GM21528 (cell line): ENCODE measurements around the gene VPS37D.
"Not testable (repeated sequence)": the region's sequence is repeated elsewhere in the genome, so short reads cannot be mapped to it uniquely, and the experiment has no call there.

Experiments
- ATAC-seq: cut with Tn5 transposase; IDR thresholded peaks from one replicate; pipeline ENCODE4 v1.9.1; 2021; ENCODE audit warnings: mild to moderate bottlenecking, moderate library complexity; ENCODE audit not compliant: unreplicated experiment, low FRiP score

The VPS37D gene

DNA sequence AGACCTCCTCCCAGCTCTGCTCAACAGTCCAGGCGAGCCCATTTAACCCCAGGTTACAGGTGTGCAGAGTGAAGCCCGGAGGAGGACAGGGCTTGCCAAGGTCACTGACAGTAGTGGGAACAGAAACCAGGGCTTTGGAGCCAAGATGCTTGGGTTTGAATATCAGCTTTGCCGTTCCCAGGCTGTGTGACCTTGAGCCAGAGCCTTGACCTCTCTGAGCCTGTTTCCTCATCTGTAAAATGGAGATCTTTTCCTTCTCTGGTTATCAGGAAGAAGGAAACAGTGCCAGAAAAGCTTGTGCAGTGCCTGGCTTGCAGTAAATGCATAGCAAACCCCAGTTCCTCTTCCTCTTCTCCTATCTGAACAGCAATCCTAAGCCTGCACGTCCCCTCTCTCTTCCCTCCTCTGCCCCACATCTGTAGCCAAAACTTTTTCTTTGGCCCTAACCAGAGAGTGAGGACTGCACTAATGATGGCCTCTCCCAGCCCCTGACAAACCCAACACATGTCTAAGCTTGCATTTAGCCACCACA lies 21.9 kb upstream of the VPS37D start:
- ATAC-seq: no peak

DNA sequence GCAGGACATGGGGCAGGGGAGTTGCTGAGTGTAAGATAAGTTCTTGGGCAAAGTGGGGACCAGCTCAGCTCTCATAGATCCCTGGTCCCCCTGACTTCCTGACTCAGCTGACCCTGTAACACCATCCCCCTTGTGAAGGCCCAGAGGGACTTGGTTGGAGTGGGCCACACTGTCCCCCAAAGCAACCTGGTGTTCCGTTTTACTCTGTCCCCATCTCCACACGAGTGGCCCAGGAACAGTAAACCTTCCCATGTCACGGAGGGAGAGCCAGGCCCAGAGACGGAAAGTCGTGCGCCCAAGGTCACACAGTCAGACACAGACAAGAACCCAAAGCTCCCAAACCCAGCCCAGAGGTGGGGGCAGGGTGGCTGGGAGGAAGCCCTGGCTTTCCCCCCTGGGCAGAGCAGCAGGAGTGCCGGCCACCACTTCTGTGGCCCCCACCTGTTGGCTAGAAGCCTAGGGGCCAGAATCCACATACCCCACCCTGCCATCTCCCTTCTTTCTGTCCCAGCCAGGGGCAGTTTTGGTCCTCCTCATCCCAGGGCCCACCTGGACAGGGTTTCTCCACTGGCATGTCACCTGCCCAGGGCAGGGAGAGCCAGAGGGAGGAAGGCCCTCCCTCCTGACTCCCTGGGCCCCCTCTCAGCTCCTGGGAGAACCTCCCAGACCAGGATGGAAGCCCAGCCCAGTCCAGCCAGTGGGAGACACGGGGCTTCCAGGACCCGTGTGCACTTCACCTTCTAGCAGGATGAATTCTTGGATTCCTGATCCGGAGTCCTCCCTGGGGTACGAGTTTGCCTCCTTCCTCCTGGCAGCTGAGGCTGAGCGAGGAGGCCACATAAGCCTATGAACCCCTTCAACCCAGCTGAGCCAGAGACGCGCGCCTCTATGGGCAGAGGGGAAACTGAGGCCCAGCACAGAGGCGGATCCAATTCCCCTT lies 20.6 kb upstream of the VPS37D start:
- no peak for ATAC-seq

DNA sequence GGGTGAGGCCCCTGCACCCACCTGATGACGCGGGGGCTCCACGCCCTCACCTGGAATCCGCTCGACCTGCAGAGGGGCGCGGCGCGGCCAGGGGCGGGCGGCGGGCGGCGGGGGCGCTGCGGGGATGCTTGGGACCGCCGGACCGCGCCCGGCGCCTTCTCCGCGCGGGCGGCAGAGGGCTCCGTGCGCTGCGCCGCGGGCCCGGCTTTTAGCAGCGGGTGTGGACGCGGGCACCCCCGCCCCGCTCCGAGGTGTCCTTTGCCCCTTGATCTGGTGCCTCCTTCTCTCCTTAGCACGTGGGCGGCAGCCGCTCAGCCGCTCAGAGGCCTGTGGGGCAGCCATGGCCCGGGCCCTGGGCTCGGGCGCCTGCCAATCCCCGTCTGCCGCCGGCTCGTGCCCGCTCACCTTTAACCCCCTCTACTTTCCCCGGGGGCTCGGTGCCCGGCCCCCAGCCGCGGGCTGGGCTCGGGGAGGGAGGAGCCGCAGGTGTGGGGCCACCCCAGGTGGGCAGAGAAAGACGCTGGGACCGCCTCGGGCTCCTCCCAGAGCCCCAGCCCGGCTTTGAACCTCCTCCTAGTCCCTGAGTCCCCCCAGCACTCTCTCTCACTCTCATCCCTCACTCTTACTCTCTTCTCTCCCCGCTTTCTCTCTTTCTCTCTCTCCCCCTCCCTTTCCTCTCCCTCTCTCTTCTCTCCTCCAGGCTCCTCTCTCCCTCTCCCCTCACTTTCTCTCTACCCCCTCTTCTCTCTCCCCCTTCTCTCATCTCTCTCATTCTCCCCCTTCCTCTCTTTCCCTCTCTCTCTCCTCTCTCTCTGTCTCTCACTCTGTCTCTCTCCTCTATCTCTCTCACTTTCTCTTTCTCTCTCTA lies 19.7 kb upstream of the VPS37D start:
- no peak for ATAC-seq

DNA sequence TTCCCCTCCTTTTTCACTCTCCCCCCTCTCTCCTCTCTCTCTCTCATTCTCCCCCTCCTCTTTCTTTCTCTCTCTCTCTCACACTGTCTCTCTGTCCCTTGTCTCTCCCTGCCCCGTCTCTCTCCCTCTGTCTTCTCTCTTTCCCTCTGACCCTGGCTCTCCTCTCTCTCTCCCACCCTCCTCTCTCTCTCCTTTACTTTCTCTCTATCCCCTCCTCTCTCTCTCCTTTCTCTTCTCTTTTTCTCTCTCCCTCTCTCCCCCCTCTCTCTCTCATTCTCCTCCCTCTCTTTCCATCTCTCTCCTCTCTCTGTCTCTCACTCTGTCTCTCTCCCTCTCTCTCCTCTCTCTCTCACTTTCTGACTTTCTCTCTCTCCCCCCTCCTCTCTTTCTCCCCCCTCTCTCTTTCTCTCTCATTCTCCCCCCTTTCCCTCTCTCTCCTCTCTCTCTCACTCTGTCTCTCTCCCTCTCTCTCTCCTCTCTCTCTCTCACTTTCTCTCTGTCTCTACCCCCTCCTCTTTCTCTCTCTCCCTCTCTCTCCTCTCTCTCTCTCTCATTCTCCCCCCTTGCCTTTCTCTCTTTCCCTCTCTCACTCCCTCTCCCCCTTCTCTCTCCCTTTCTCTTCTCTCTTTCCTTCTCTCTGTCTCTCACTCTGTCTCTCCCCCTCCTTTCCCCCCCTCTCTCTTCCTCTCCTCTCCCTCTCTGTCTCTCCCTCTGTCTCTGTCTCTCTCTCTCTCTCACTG lies 18.9 kb upstream of the VPS37D start:
- ATAC-seq: no peak

DNA sequence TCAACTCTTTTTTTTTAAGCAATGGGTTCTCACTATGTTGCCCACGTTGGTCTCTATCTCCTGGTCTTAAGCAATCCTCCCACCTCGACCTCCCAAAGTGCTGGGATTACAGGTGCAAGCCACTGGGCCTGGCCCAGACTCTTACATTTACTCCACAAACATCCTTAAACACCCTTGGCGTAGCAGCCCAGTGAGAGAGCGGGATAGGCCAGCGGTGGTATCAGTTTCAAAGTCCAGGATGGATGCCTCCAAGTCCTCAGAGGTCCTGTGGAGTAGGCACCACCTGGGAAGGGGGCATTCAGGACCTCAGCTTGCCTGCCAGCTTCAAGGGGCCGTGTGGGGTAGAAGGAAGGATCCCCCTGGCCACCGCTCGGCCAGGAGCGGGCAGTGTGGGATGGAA lies 18.1 kb upstream of the VPS37D start:
- ATAC-seq: no peak

DNA sequence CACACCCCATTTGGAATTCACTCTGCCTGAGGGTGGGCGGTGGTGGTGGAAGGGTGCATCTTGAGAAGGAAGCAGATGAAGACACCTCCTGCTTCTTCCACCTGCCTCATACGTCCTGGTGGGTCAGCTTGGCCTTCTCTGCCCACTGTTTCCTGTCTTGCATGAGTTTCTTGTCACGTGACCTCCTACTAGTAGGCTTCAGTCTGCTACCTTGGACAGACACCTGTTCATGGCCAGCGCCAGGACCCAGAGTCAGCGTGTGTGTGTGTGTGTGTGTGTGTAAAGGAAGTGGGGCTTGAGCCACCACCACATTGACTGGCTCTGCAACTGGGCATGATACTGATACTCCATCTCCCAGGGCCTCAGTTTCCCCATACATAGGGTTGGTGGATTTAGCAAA lies 17.1 kb upstream of the VPS37D start:
- ATAC-seq: no peak

DNA sequence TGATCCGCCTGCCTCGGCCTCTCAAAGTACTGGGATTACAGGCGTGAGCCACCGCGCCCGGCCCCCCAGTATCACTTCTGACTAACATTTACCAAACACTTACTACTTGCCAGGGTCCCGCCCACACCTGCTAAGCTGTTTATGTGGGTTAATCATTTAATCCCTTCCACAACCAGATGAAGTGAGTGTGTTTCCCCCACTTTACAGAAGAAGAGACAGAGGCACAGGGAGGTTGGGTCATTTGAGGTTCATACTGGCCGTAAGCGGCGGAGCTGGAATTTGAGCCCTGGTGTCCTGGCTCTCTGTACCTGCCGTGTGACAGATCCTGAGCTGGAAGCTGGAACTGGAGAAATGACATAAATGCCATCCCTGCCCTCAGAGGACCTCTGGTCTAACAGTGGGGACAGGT lies 15.1 kb upstream of the VPS37D start:
- ATAC-seq: no peak

DNA sequence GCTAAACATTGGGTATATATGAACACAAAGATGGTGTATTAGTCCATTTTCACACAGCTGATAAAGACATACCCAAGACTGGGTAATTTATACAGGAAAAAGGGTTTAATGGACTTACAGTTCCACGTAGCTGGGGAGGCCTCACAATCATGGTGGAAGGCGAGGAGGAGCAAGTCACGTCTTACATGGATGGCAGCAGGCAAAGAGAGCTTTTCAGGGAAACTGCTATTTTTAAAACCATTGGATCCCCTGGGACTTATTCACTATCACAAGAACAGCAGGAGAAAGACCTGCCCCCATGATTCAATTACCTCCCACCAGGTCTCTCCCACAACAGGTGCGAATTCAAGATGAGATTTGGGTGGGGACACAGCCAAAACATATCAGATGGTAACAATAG lies 12.3 kb upstream of the VPS37D start:
- not testable (repeated sequence) for ATAC-seq

DNA sequence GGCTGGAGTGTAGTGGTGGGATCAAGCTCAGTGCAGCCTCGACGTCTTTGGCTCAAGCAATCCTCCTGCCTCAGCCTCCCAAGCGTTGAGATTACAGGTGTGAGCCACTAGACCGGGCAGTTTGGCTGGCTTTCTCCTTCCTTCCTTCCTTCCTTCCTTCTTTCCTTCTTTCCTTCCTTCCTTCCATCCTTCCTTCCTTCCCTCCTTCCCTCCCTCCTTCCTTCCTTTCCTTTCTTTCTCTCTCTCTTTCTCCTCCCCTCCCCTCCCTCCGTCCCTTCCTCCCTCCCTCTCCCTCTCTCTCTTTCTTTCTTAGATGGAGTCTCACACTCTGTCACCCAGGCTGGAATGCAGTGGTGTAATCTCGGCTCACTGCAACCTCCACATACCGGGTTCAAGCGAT lies 7.6 kb upstream of the VPS37D start:
- ATAC-seq: no peak

DNA sequence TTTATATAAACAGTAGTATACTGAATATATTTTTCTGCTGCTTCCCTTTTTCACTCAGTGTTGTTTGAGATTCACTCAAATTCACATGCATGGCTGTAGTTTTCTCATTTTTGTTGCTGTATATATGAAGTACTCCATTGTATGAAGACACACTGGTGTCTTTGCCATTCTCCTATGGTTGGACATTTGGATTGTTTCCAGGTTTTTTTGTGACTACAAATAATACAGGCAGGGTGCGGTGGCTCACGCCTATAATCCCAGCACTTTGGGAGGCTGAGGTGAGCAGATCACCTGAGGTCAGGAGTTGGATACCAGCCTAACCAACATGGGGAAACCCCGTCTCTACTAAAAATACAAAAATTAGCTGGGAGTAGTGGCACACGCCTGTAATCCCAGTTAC lies 7.0 kb upstream of the VPS37D start:
- ATAC-seq: not testable (repeated sequence)

DNA sequence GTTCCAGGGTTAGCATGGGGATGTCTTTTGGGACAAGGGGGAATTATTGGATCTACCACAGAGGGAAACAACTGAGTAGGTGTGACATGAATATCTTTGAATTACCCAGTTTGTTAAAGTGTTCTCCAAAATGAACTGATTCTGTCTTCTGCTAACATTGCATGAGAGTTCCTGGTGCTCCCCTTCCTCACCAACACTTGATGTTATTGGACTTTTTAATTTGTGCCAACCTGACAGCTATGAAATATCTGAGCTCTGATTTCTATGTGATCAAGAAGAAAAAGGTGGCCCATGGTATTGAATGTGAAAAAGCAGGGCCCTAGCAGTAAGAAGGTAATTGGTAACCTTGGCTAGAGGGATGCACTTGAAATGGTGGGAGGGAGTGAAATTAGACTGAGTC lies 4.6 kb upstream of the VPS37D start:
- ATAC-seq: no peak

DNA sequence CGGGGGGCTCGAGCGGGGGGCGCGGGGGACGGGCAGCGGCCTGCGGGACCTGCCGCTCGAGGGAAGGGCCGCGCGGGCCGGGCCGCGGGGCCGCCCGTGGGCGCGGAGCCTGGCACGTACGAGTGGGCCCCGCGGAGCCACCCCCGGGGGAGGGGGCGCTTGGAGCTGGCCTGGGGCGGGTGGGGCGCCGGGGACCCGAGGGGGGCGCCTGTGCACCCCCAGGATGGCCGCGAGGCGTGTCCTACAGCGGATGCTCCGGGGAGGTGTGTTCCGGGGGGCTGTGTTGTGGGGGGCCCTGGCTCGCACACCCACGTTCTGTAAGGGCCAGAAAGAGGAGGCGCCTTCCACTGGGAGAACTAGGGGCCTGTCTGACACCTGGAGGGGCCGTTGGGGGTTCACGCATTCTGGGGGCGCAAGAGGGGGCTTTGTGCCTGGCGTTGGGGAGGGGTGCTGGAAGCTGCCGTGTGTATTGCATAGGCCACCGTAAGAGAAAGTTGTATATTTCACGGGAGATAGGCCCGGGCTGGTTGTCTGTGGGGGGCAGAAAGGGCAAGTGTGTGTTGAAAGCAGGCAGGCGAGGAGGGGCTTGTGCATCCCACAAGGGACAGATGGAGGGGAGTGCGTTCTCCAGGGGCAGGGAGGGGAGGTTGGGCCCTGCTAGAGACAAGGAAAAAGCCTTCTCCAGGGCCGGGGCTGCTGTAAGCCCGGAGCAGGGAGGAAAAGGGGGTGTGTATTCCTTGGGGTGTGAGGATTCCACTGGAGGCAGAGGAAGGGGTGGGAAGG lies 663 bp downstream of the VPS37D start:
- ATAC-seq: peak; percentile 8

DNA sequence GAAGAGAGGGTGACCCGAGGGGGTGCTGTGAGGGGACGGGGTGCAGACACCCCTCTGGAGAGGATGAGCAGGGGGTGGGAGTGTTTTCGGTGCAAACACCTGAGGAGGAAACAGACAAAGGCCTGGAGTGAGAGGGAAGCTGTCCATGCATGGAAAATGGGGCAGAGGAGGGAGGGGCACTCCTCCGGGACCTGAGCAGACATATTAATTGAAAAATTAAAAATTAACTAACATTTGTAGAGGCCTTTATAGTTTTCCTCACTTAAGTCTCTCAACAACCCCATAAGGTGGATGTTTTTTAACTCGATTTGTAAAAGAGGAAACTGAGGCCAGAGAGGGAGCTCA lies 1.2 kb downstream of the VPS37D start:
- no peak for ATAC-seq

DNA sequence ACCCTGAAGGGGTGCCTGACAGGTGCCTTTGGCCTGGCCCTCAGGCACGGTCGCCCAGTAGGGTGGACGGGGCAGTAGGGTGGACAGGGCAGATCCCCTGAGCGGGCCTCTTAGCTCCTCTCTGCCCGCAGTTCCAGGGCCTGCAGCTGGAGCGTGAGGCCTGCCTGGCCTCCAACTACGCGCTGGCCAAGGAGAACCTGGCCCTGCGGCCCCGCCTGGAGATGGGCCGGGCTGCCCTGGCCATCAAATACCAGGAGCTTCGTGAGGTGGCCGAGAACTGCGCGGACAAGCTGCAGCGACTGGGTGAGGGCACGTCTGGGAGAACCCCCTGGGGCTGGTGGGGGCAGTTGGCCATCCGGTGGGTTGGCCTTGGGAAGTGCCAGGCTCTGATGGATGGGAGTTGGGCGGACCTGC lies 1.7 kb downstream of the VPS37D start:
- no peak for ATAC-seq

DNA sequence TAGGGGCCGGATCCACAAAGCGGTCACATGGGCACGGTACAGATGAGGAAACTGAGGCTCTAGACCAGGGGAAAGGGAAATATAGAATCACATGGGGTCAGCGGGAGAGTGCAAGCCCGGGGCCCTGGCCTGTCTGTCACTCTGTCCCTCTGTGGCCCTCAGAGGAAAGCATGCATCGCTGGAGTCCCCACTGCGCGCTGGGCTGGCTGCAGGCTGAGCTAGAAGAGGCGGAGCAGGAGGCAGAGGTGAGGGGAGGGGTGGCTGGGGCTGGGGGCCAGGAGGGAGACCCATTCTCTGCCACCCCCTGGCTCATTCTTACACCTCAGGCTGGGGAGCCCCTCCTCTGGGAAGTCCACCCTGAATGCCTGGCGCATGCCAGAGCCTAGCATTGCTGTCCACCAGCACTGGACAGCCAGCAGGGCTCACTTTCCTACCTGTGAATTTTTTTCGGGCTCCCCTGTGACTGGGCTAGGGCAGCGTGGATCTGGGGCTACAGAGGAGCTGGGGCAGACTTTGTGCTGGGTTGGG lies 2.3 kb downstream of the VPS37D start:
- ATAC-seq: no peak

DNA sequence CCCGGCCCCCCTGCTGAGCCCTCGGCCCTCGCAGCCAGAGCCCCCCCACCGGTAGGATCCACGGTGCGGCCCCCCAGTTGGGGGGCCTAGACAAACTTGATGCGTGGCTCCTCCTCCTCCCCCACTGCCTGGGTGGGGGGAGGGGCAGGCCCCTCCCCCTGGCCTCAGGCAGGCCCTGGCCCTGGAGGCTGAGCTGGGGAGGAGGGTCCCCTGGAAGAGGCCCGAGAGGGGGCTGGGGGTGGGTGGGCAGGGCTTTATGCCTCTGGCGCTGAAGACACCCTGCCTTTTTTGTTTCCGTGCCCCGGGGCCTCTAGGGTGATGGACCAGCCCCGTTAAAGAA lies 3.7 kb downstream of the VPS37D start:
- ATAC-seq: no peak

DNA sequence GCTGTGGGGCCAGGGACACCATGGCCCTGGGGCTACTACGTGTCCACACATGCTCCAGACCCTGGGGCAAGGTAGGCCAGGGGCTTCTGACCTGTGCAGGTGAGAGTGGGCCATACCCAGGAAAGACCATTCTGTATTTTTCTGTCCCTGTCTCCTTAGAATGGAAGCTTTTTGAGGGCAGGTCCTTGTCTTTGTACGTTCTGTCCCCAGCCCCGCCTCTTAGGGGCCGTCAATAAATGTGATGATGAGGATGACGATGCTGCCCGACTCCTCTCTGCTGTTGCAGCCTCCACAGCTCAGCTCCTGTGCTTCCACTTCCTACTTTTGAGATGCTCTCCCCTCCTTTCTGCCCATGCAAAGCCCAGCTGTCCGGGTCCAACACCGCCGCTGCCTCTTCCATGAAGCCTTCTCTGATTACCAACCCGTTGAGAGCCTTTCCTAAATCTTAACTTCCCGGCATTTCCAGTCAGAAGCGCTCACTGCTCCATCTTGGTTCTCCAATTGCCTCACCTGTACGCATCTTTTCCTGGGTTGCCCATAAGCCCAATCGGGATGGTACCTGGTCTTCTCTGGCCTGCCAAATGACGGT lies 4.3 kb downstream of the VPS37D start:
- ATAC-seq: no peak

DNA sequence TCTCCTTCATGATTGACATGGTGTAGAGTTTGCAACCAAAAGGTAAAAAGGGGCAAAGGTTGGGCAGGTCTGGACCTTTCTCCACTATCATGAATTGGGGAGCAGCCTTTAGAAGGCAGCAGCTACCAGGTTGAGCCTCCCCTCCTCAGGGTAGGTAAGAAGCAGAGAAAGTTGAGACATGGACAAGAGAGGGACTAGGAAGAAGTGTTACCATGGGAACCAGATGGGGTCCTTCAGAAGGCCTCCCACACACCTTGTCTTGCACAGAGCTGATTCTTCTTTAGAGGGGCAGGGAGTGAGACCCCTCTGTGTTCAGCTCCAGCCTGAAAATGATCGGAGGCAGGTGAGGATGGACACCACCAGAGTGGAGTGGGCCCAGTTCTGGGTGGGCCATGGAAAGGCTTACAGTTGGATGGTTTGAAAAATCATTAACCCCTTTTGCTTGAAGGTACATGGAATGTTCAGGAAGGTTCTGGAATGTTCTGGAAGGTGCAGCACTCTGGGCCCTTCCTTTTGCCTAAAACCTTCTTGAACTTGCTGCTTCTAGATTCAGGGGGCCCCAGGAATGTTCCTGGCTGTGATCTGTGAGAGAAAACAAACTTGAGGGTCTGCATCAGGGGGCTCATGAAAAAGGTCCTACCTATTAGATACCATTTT lies 7.0 kb downstream of the VPS37D start:
- no peak for ATAC-seq

DNA sequence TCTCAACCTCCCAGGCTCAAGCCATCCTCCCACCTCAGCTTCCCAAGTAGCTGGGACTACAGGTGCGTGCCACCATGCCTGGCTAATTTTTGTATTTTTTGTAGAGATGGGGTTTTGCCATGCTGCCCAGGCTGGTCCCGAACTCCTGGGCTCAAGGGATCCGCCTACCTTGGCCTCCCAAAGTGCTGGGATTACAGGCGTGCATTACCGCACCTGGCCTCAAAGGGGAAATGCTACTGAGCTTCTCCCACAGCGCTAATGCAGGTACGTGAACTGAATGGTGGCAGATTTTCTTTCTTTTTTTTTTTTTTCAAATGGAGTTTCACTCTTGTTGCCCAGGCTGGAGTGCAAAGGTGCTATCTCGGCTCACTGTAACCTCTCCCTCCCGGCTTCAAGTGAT lies 8.4 kb downstream of the VPS37D start:
- not testable (repeated sequence) for ATAC-seq
